ENCODE results near the gene MAPKAPK5. TPM values are rescaled to one million over a fixed set of nuclear protein-coding genes. Genes with fewer than 3 reads are reported as not detected.
A peak's percentile ranks its signal among the peaks of the same experiment; 100 is the strongest.
"Not testable (repeated sequence)": the region's sequence is repeated elsewhere in the genome, so short reads cannot be mapped to it uniquely, and the experiment has no call there.

Gene MAPKAPK5
- total RNA-seq, 1 donor from 2014 or later = 86.5 TPM

GRCh38 chr12:111925171-111925570, 83.1 kb downstream of the MAPKAPK5 start:
- H3K27ac Mint-ChIP-seq = no peak overlapping the region
- H3K4me3 Mint-ChIP-seq = no peak overlapping the region

GRCh38 chr12:111926631-111927030, 84.6 kb downstream of the MAPKAPK5 start:
- H3K27me3 Mint-ChIP-seq (ENCODE audit: insufficient read depth) = no peaks in the 10 kb centered on the region
- H3K9me3 Mint-ChIP-seq = no peaks in the 10 kb centered on the region
- no peak overlapping the region for H3K27ac Mint-ChIP-seq

More at GRCh38 chr12:111925171-111925570, 83.1 kb downstream of the MAPKAPK5 start:
- Mint-ChIP-seq H3K4me1 (ENCODE audit: low read depth) (no peaks in the 10 kb centered on the region), H3K36me3 (ENCODE audit: low read depth) (no peaks in the 10 kb centered on the region), H3K27me3 (ENCODE audit: insufficient read depth) (no peaks in the 10 kb centered on the region), H3K9me3 (no peaks in the 10 kb centered on the region)
- intact Hi-C loops (cut with micrococcal nuclease) = no loop called here
- DNase-seq (ENCODE audit: low spot score) = no peak

GRCh38 chr12:111927346-111927745, 85.3 kb downstream of the MAPKAPK5 start:
- no peak for DNase-seq (ENCODE audit: low spot score)

More at GRCh38 chr12:111926631-111927030, 84.6 kb downstream of the MAPKAPK5 start:
- DNase-seq (ENCODE audit: low spot score) = no peak
- H3K4me3 Mint-ChIP-seq = no peak overlapping the region
- no peaks in the 10 kb centered on the region for H3K4me1 Mint-ChIP-seq (ENCODE audit: low read depth)
- intact Hi-C loops (cut with micrococcal nuclease) = no loop called here
- no peaks in the 10 kb centered on the region for H3K36me3 Mint-ChIP-seq (ENCODE audit: low read depth)

GRCh38 chr12:111932241-111932640, 90.2 kb downstream of the MAPKAPK5 start:
- intact Hi-C loops (cut with micrococcal nuclease) = no loop called here
- H3K36me3 Mint-ChIP-seq (ENCODE audit: low read depth) = peaks cover 8% of the 10 kb centered on the region
- DNase-seq (ENCODE audit: low spot score) = no peak
- no peaks in the 10 kb centered on the region for H3K4me1 Mint-ChIP-seq (ENCODE audit: low read depth)
- H3K27ac Mint-ChIP-seq = no peak overlapping the region
- no peaks in the 10 kb centered on the region for H3K27me3 Mint-ChIP-seq (ENCODE audit: insufficient read depth)
- no peak overlapping the region for H3K4me3 Mint-ChIP-seq
- no peaks in the 10 kb centered on the region for H3K9me3 Mint-ChIP-seq

More at GRCh38 chr12:111927346-111927745, 85.3 kb downstream of the MAPKAPK5 start:
- H3K4me1 Mint-ChIP-seq (ENCODE audit: low read depth) = no peaks in the 10 kb centered on the region
- no peaks in the 10 kb centered on the region for H3K9me3 Mint-ChIP-seq
- H3K4me3 Mint-ChIP-seq = no peak overlapping the region
- no peak overlapping the region for H3K27ac Mint-ChIP-seq
- H3K36me3 Mint-ChIP-seq (ENCODE audit: low read depth) = peaks cover 3% of the 10 kb centered on the region
- intact Hi-C loops (cut with micrococcal nuclease) = no loop called here
- H3K27me3 Mint-ChIP-seq (ENCODE audit: insufficient read depth) = no peaks in the 10 kb centered on the region

- Mint-ChIP-seq H3K27ac (no peak overlapping the region), H3K36me3 (ENCODE audit: low read depth) (peaks cover 8% of the 10 kb centered on the region), H3K4me3 (no peak overlapping the region), H3K4me1 (ENCODE audit: low read depth) (no peaks in the 10 kb centered on the region), H3K9me3 (no peaks in the 10 kb centered on the region), H3K27me3 (ENCODE audit: insufficient read depth) (no peaks in the 10 kb centered on the region)
- intact Hi-C loops (cut with micrococcal nuclease) = no loop called here
- no peak for DNase-seq (ENCODE audit: low spot score)
Measured at GRCh38 chr12:111936869-111937268, 94.8 kb downstream of the MAPKAPK5 start.

- Mint-ChIP-seq H3K27ac (no peak overlapping the region), H3K4me3 (no peak overlapping the region), H3K27me3 (ENCODE audit: insufficient read depth) (no peaks in the 10 kb centered on the region), H3K4me1 (ENCODE audit: low read depth) (peaks cover 1% of the 10 kb centered on the region), H3K36me3 (ENCODE audit: low read depth) (peaks cover 5% of the 10 kb centered on the region), H3K9me3 (no peaks in the 10 kb centered on the region)
- intact Hi-C loops (cut with micrococcal nuclease) = no loop called here
- DNase-seq (ENCODE audit: low spot score) = no peak
Measured at GRCh38 chr12:111937429-111937828, 95.4 kb downstream of the MAPKAPK5 start.

GRCh38 chr12:111942557-111942956, 100.5 kb downstream of the MAPKAPK5 start:
- Mint-ChIP-seq H3K4me1 (ENCODE audit: low read depth) (peaks cover 23% of the 10 kb centered on the region), H3K36me3 (ENCODE audit: low read depth) (no peaks in the 10 kb centered on the region), H3K9me3 (no peaks in the 10 kb centered on the region), H3K27ac (peak overlapping the region; percentile 27), H3K27me3 (ENCODE audit: insufficient read depth) (no peaks in the 10 kb centered on the region), H3K4me3 (no peak overlapping the region)
- intact Hi-C loops (cut with micrococcal nuclease) = loop anchor here (10.0 kb wide), 1 partner anchor 252 kb away; no protein-coding TSS in a partner anchor
- no peak for DNase-seq (ENCODE audit: low spot score)

GRCh38 chr12:111943929-111944328, 101.9 kb downstream of the MAPKAPK5 start:
- intact Hi-C loops (cut with micrococcal nuclease) = loop anchor here (2.0 to 10.0 kb wide), 2 partner anchors 251 to 467 kb away; no protein-coding TSS in a partner anchor
- Mint-ChIP-seq H3K4me1 (ENCODE audit: low read depth) (peaks cover 28% of the 10 kb centered on the region), H3K27me3 (ENCODE audit: insufficient read depth) (no peaks in the 10 kb centered on the region)

GRCh38 chr12:111950961-111951676, 109.1 kb downstream of the MAPKAPK5 start:
- peak; percentile 45 for DNase-seq (ENCODE audit: low spot score)
- not testable (repeated sequence) for H3K27ac Mint-ChIP-seq; H3K4me3 Mint-ChIP-seq; H3K27me3 Mint-ChIP-seq (ENCODE audit: insufficient read depth)
- H3K4me1 Mint-ChIP-seq (ENCODE audit: low read depth) = peaks cover 50% of the 10 kb centered on the region
- H3K9me3 Mint-ChIP-seq = peaks cover 26% of the 10 kb centered on the region
- H3K36me3 Mint-ChIP-seq (ENCODE audit: low read depth) = peaks cover 20% of the 10 kb centered on the region
- intact Hi-C loops (cut with micrococcal nuclease) = loop anchor here (1.0 kb wide), 2 partner anchors 43 to 62 kb away; partner anchors contain the start of genes ERP29 and TMEM116

More at GRCh38 chr12:111943929-111944328, 101.9 kb downstream of the MAPKAPK5 start:
- no peaks in the 10 kb centered on the region for H3K9me3 Mint-ChIP-seq
- DNase-seq (ENCODE audit: low spot score) = no peak
- H3K27ac Mint-ChIP-seq = no peak overlapping the region
- no peak overlapping the region for H3K4me3 Mint-ChIP-seq
- H3K36me3 Mint-ChIP-seq (ENCODE audit: low read depth) = no peaks in the 10 kb centered on the region

Other genes starting within 250 kb of the MAPKAPK5 start
- gene ATXN2, start 242.9 kb upstream of the MAPKAPK5 start, total RNA-seq = 54.4 and 56.5 TPM in 2 replicates
- 22.1 and 22.2 TPM in 2 replicates for gene BRAP, start 156.3 kb upstream of the MAPKAPK5 start, total RNA-seq
- 21.2 and 24.2 TPM in 2 replicates for gene ACAD10, start 156.2 kb upstream of the MAPKAPK5 start, total RNA-seq
- gene ALDH2, start 75.3 kb upstream of the MAPKAPK5 start, total RNA-seq = 0.15 and 0.44 TPM in 2 replicates
- 10.6 and 11.0 TPM in 2 replicates for gene TMEM116, start 170.9 kb downstream of the MAPKAPK5 start, total RNA-seq
- 60.9 and 62.5 TPM in 2 replicates for gene ERP29, start 171.2 kb downstream of the MAPKAPK5 start, total RNA-seq